Lower lobe of right lung (tissue), 2 donors: ENCODE data around the gene APOO. TPM values are rescaled to one million over a fixed set of nuclear protein-coding genes. Genes with fewer than 3 reads are reported as not detected.

Experiments
- ATAC-seq, 2 donors: fragments of 200-7000 bp; cut with Tn5 transposase; one replicate each; pipeline ENCODE4 v1.9.1; 2020 to 2022; ENCODE audit warnings: mild to moderate bottlenecking in 2 of 2, moderate library complexity in 2 of 2
- DNase-seq: peaks from one replicate; pipeline ENCODE4 v3.0.0-alpha.2; 2020
- H3K27ac ChIP-seq: fragments of 200-600 bp; one replicate; pipeline ENCODE4 v1.8.0; 2022
- H3K27me3 ChIP-seq: fragments of 200-600 bp; one replicate; pipeline ENCODE4 v1.8.0; 2022; ENCODE audit warnings: low read depth
- H3K36me3 ChIP-seq: fragments of 200-600 bp; one replicate; pipeline ENCODE4 v1.8.0; 2022; ENCODE audit warnings: mild to moderate bottlenecking
- H3K4me1 ChIP-seq: fragments of 200-600 bp; one replicate; pipeline ENCODE4 v1.8.0; 2022
- H3K4me3 ChIP-seq: fragments of 200-600 bp; one replicate; pipeline ENCODE4 v1.8.0; 2022; ENCODE audit warnings: mild to moderate bottlenecking
- H3K9me3 ChIP-seq: fragments of 200-600 bp; one replicate; pipeline ENCODE4 v1.8.0; 2022
- CTCF ChIP-seq: fragments of 200-600 bp; IDR thresholded peaks from one replicate; pipeline ENCODE4 v1.8.0; 2022; ENCODE audit warnings: antibody characterized with exemption, mild to moderate bottlenecking
- intact Hi-C: fragments of 100-400 bp; cut with DNase I; formaldehyde crosslinking; loops from one replicate; pipeline ENCODE4 v1.11.0; 2022
- total RNA-seq: library from RNA; stranded (reverse); fragmentation: NEBNext Ultra II Directional; extraction: Animal tissue kit (Norgen Biotek cat#: 25700); gene quantifications from one replicate; pipeline ENCODE4 v1.2.1, GENCODE V29; 2021
- donor health status: DM: no; HTN: yes; CAD: no; lungs with severe emphysema.

Gene APOO
- total RNA-seq, 1 donor from 2014 or later, result 15.9 TPM

GRCh38 chrX:23902419-23902818, 5.3 kb downstream of the APOO start:
- peak; percentile 68 to 74 for ATAC-seq
- no peaks in the 10 kb centered on the region for H3K9me3 ChIP-seq
- H3K4me3 ChIP-seq, result peak overlapping the region; percentile 24
- H3K4me1 ChIP-seq, result peaks cover 18% of the 10 kb centered on the region
- DNase-seq, result no peak
- TF ChIP-seq CTCF, result peak; percentile 38
- H3K27me3 ChIP-seq, result no peaks in the 10 kb centered on the region
- H3K27ac ChIP-seq, result peak overlapping the region; percentile 73
- intact Hi-C loops, result loop anchor here (10.0 kb wide), 1 partner anchor 118 kb away; the partner anchor contains the start of gene SAT1
- H3K36me3 ChIP-seq, result no peaks in the 10 kb centered on the region

GRCh38 chrX:23901805-23902204, 5.9 kb downstream of the APOO start:
- TF ChIP-seq CTCF, result peak; percentile 53
- intact Hi-C loops, result loop anchor here (10.0 kb wide), 1 partner anchor 117 kb away; the partner anchor contains the start of gene SAT1
- no peaks in the 10 kb centered on the region for H3K36me3 ChIP-seq
- H3K9me3 ChIP-seq, result no peaks in the 10 kb centered on the region
- H3K27ac ChIP-seq, result peak overlapping the region; percentile 73
- peak; percentile 93 to 94 for ATAC-seq
- H3K4me1 ChIP-seq, result peaks cover 18% of the 10 kb centered on the region
- H3K27me3 ChIP-seq, result no peaks in the 10 kb centered on the region
- no peak for DNase-seq
- H3K4me3 ChIP-seq, result peak overlapping the region; percentile 24

- no peak for TF ChIP-seq CTCF
- intact Hi-C loops, result loop anchor here (10.0 kb wide), 1 partner anchor 116 kb away; the partner anchor contains the start of gene SAT1
- ATAC-seq, result peak; percentile 77 to 82
- no peak for DNase-seq
- Histone ChIP-seq H3K27ac (peak overlapping the region; percentile 73), H3K4me3 (no peak overlapping the region), H3K4me1 (peaks cover 18% of the 10 kb centered on the region), H3K27me3 (no peaks in the 10 kb centered on the region), H3K9me3 (no peaks in the 10 kb centered on the region), H3K36me3 (no peaks in the 10 kb centered on the region)
Measured at GRCh38 chrX:23901060-23901459, 6.7 kb downstream of the APOO start.

DNA sequence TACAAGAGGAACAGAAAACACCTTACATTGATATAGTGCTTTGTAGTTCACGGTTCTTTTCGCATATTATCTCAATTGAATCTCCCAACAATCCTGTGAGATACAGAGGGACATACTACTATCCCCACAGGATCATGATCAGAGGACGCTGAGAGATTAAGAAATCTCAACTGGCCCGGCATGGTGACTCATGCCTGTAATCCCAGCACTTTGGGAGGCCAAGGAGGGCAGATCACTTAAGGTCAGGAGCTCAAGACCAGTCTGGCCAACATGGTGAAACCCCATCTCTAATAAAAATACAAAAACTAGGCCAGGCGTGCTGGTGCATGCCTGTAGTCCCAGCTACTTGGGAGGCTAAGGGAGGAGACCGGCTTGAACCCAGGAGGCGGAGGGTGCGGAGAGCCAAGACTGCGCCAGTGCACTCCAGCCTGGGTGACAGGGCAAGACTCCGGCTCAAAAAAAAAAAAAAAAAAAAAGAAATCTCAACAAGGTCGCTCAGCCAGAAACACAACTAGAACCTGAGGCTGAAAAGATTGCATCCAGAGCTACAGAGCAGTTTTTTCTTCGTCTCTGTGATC, 7.4 kb downstream of the APOO start:
- intact Hi-C loops, result loop anchor here (10.0 kb wide), 1 partner anchor 116 kb away; the partner anchor contains the start of gene SAT1
- peak overlapping the region; percentile 36 for H3K27ac ChIP-seq
- no peak for DNase-seq
- H3K9me3 ChIP-seq, result no peaks in the 10 kb centered on the region
- peak in 1 of 2 donors; percentile 54 for ATAC-seq
- peaks cover 18% of the 10 kb centered on the region for H3K4me1 ChIP-seq
- no peaks in the 10 kb centered on the region for H3K27me3 ChIP-seq
- H3K4me3 ChIP-seq, result no peak overlapping the region
- no peak for TF ChIP-seq CTCF
- H3K36me3 ChIP-seq, result no peaks in the 10 kb centered on the region

DNA sequence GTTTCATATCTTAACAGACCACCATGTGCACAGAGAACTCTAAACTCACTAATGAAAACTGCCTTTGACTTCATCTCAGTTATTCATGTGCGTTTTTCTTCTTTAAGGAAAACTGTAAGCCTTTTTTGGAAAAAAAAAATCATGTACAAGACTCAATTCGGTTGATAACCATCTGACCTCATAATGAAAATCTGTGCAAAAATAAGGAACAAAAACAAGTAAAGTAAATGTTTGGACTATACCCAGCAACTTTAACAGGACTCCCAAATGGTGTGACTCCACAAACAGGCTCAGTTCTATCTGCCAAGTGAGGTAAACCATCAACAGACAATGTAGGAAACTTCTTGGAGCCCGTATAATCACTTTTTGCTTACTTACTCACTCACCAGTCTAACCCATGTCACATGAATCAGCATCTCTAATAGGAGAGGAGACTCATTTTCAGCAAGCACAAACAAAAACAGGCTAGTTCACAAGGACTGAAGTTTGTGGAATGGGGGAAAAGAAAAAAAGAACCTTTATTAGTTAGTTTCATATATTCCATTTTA, 9.3 kb downstream of the APOO start:
- intact Hi-C loops, result no loop called here
- Histone ChIP-seq H3K4me1 (peaks cover 18% of the 10 kb centered on the region), H3K27ac (no peak overlapping the region), H3K9me3 (no peaks in the 10 kb centered on the region), H3K36me3 (no peaks in the 10 kb centered on the region), H3K4me3 (no peak overlapping the region), H3K27me3 (no peaks in the 10 kb centered on the region)
- no peak for TF ChIP-seq CTCF
- ATAC-seq (no peak), DNase-seq (no peak)
